Chondrocyte (in vitro differentiated cells): Measurements from ENCODE around the gene PGP. TPM values are rescaled to one million over a fixed set of nuclear protein-coding genes. Genes with fewer than 3 reads are reported as not detected.

Source experiments
- DNase-seq: peaks from one replicate; pipeline ENCODE4 v3.0.0; 2021; ENCODE audit warnings: mixed read lengths, low spot score
- H3K27ac Mint-ChIP-seq: one replicate; pipeline ENCODE4 v1.8.0; 2021; ENCODE audit warnings: mild to moderate bottlenecking, moderate library complexity, mixed read lengths; ENCODE audit not compliant: unreplicated experiment
- H3K27me3 Mint-ChIP-seq: 2 replicates; pipeline ENCODE4 v1.8.0; 2021; ENCODE audit warnings: low read depth, mixed read lengths
- H3K36me3 Mint-ChIP-seq: 2 replicates; pipeline ENCODE4 v1.8.0; 2021; ENCODE audit warnings: low read depth, mixed read lengths
- H3K4me1 Mint-ChIP-seq: 2 replicates; pipeline ENCODE4 v1.8.0; 2021; ENCODE audit warnings: low read depth, mild to moderate bottlenecking, mixed read lengths
- H3K4me3 Mint-ChIP-seq: one replicate; pipeline ENCODE4 v1.8.0; 2021; ENCODE audit warnings: mild to moderate bottlenecking, moderate library complexity, mixed read lengths; ENCODE audit not compliant: unreplicated experiment
- H3K9me3 Mint-ChIP-seq: 2 replicates; pipeline ENCODE4 v1.8.0; 2021; ENCODE audit warnings: low read depth, mixed read lengths
- total RNA-seq: library from RNA; stranded (reverse); gene quantifications from 3 replicates; pipeline ENCODE4 v1.2.1, GENCODE V29; 2021
- TF ChIP-seq, protein P1 (sequence below): fragments of 200-600 bp; sonication (generic); IDR thresholded peaks from 2 replicates; pipeline ENCODE4 v1.5.0; 2021; ENCODE audit warnings: antibody characterized with exemption, mild to moderate bottlenecking, moderate library complexity

PGP gene
- total RNA-seq, 1 donor from 2014 or later: 15.6 TPM

DNA sequence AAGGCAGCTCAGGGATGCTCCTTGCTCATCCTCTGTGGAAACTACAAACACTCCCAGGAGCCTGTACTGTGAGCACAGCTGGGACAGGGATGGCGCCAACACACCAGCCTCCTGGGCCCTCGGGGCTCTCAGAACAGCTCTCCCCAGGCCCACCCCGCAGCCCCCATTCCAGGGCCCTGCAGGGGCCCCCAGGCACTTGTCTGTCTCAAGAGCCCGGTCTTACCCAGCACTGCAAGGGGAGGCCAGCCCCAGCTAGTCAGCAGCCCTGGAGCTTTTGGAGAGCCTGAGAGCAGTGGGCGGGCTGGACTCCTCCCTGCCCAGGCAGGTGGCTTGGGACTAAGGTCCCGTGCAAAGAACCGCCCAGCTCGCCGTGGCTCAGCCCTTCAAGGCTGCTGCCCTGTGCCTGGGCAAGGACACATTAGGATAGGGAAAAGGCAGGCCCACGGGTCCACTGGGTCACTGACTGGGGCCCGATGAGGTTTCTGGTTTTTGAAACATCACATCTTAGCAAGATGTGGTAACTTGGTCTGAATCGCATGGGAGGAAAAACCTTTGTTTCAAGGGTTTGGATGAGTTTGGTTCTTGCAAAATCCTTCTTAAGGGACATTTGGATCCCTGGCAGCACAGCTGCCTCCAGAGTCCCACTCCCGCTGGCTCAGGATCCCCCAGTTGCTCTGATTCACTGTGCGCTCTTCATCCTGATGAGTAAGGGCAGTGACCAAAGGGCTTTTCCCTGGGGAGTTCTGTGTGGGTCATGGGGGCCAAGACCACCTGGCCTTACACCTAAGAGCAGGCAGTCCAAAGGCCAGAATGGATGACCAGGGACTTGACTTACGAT, 24.4 kb upstream of the PGP start:
- Mint-ChIP-seq H3K27me3 (no peaks in the 10 kb centered on the region), H3K27ac (no peak overlapping the region)

GRCh38 chr16:2238150-2238837, 23.7 kb upstream of the PGP start:
- no peak overlapping the region for H3K27ac Mint-ChIP-seq
- H3K4me1 Mint-ChIP-seq: no peaks in the 10 kb centered on the region
- no peak overlapping the region for H3K4me3 Mint-ChIP-seq
- DNase-seq: no peak
- TF ChIP-seq, protein P1, sequence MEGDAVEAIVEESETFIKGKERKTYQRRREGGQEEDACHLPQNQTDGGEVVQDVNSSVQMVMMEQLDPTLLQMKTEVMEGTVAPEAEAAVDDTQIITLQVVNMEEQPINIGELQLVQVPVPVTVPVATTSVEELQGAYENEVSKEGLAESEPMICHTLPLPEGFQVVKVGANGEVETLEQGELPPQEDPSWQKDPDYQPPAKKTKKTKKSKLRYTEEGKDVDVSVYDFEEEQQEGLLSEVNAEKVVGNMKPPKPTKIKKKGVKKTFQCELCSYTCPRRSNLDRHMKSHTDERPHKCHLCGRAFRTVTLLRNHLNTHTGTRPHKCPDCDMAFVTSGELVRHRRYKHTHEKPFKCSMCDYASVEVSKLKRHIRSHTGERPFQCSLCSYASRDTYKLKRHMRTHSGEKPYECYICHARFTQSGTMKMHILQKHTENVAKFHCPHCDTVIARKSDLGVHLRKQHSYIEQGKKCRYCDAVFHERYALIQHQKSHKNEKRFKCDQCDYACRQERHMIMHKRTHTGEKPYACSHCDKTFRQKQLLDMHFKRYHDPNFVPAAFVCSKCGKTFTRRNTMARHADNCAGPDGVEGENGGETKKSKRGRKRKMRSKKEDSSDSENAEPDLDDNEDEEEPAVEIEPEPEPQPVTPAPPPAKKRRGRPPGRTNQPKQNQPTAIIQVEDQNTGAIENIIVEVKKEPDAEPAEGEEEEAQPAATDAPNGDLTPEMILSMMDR: no peak
- H3K36me3 Mint-ChIP-seq: peaks cover 8% of the 10 kb centered on the region
- H3K9me3 Mint-ChIP-seq: no peaks in the 10 kb centered on the region
- H3K27me3 Mint-ChIP-seq: no peaks in the 10 kb centered on the region

More for the DNA sequence above, 24.4 kb upstream of the PGP start:
- Mint-ChIP-seq H3K9me3 (no peaks in the 10 kb centered on the region), H3K36me3 (peaks cover 5% of the 10 kb centered on the region), H3K4me1 (no peaks in the 10 kb centered on the region), H3K4me3 (no peak overlapping the region)
- DNase-seq: no peak
- TF ChIP-seq, protein P1: no peak

- TF ChIP-seq, protein P1: no peak
- H3K27ac Mint-ChIP-seq: no peak overlapping the region
- H3K9me3 Mint-ChIP-seq: no peaks in the 10 kb centered on the region
- DNase-seq: no peak
- no peaks in the 10 kb centered on the region for H3K4me1 Mint-ChIP-seq
- H3K27me3 Mint-ChIP-seq: no peaks in the 10 kb centered on the region
- peaks cover 8% of the 10 kb centered on the region for H3K36me3 Mint-ChIP-seq
- H3K4me3 Mint-ChIP-seq: no peak overlapping the region
These were observed 23.0 kb upstream of the PGP start for GRCh38 chr16:2237493-2238149.

DNA sequence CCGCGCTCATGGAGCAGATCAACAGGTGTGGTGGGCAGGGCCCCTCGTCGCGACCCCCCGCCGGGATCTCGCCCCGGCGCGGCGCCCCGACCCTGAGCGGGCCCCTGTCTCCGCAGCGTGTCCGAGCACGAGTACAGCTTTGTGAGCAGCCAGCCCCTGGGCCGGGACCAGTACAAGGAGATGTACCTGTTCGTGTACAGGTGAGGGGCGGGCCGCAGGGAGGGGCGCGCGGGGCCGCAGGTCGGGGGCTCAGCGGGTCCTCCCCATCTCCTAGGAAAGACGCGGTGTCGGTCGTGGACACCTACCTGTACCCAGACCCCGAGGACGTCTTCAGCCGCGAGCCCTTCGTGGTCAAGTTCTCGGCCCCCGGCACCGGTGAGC, 22.5 kb upstream of the PGP start:
- TF ChIP-seq, protein P1: no peak
- no peaks in the 10 kb centered on the region for H3K9me3 Mint-ChIP-seq
- H3K27me3 Mint-ChIP-seq: no peaks in the 10 kb centered on the region
- no peak for DNase-seq
- H3K27ac Mint-ChIP-seq: no peak overlapping the region
- H3K4me3 Mint-ChIP-seq: no peak overlapping the region
- no peaks in the 10 kb centered on the region for H3K4me1 Mint-ChIP-seq
- H3K36me3 Mint-ChIP-seq: peaks cover 5% of the 10 kb centered on the region
